ENCODE measurements around the gene SLC9A5.

Gene SLC9A5

DNA sequence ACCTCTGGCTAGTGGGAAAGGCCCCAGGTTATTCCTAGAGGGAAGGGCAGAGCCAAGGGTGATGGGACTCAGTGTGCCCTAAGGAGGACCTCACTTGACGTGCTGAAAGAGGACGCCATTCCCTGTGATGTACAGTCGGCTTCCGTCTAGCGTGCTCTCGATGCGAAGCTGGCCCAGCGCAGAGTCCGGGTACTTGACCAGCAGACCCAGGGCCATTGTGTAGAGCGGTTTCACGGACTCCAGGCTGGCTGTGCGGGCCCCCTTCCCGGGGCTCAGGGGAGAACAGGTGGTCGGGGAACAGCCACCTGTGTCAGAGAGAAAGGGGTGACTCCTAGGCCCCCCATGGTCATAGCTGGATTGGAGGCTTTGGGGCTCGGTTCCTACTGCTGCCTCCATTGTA, 50.5 kb downstream of the SLC9A5 start:
- Histone ChIP-seq H3K4me2 (ENCODE audit: low read length) (no peak overlapping the region), H3K36me3 (replicated peaks; ENCODE audit: low read depth, low read length) (no peaks in the 10 kb centered on the region), H2AFZ (ENCODE audit: low read depth, low read length) (no peak overlapping the region), H3K79me2 (ENCODE audit: low read length) (no peaks in the 10 kb centered on the region), H3K27ac (ENCODE audit: low read length) (no peak overlapping the region), H4K20me1 (ENCODE audit: insufficient read depth, low read length) (no peaks in the 10 kb centered on the region), H3K27me3 (ENCODE audit: low read depth, low read length) (no peaks in the 10 kb centered on the region), H3K4me3 (ENCODE audit: low read length) (no peak overlapping the region), H3K9me3 (ENCODE audit: insufficient read depth, low read length) (no peaks in the 10 kb centered on the region), H3K4me1 (ENCODE audit: low read length) (no peaks in the 10 kb centered on the region), H3K9ac (ENCODE audit: low read length) (no peak overlapping the region)
- no peak for TF ChIP-seq EZH2phosphoT487 (IDR thresholded peaks at IDR 0.05; ENCODE audit: low read depth)
- TF ChIP-seq, protein P1, sequence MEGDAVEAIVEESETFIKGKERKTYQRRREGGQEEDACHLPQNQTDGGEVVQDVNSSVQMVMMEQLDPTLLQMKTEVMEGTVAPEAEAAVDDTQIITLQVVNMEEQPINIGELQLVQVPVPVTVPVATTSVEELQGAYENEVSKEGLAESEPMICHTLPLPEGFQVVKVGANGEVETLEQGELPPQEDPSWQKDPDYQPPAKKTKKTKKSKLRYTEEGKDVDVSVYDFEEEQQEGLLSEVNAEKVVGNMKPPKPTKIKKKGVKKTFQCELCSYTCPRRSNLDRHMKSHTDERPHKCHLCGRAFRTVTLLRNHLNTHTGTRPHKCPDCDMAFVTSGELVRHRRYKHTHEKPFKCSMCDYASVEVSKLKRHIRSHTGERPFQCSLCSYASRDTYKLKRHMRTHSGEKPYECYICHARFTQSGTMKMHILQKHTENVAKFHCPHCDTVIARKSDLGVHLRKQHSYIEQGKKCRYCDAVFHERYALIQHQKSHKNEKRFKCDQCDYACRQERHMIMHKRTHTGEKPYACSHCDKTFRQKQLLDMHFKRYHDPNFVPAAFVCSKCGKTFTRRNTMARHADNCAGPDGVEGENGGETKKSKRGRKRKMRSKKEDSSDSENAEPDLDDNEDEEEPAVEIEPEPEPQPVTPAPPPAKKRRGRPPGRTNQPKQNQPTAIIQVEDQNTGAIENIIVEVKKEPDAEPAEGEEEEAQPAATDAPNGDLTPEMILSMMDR (IDR thresholded peaks at IDR 0.05; ENCODE audit: low read depth, low read length): no peak

DNA sequence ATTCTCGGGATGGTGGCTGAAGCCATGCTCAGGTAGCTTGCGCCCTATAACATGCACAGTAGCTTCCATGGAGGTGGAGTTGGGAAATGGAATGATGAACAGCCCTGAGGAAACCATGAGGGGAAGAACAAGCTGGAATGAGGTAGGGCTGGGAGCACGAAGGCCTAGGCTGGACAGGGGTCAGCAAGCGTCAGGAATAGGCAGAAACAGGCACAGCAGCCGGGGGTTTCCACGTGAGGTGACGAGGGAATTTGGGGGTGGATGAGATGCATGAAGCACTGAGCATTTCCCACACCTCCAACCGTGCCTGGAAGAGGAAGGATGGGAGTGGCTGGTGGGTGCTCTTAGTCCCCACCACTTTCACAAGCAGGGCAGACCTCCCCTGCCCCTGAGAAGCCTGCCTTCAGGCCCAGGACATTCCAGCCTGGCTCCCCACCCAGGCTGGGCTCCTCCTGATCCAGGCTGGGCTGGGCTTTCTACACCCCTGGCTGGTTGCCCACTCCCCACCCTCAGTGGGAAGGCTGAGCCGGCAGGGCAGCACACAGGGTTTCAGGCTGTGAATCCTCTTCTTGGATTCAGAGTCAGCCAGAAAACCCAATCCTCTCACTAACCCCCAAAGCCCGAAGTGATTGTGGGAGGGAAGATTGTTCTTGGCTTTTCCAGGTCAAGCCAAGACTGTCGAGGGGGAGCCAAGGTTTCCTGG, 52.5 kb downstream of the SLC9A5 start:
- Histone ChIP-seq H3K9me3 (ENCODE audit: insufficient read depth, low read length) (no peaks in the 10 kb centered on the region), H3K4me3 (ENCODE audit: low read length) (no peak overlapping the region), H3K79me2 (ENCODE audit: low read length) (no peaks in the 10 kb centered on the region), H3K9ac (ENCODE audit: low read length) (no peak overlapping the region), H2AFZ (ENCODE audit: low read depth, low read length) (no peak overlapping the region), H4K20me1 (ENCODE audit: insufficient read depth, low read length) (no peaks in the 10 kb centered on the region), H3K27me3 (ENCODE audit: low read depth, low read length) (no peaks in the 10 kb centered on the region), H3K4me2 (ENCODE audit: low read length) (no peak overlapping the region), H3K4me1 (ENCODE audit: low read length) (no peaks in the 10 kb centered on the region), H3K27ac (ENCODE audit: low read length) (no peak overlapping the region), H3K36me3 (replicated peaks; ENCODE audit: low read depth, low read length) (no peaks in the 10 kb centered on the region)
- no peak for TF ChIP-seq EZH2phosphoT487 (IDR thresholded peaks at IDR 0.05; ENCODE audit: low read depth)
- TF ChIP-seq, protein P1 (IDR thresholded peaks at IDR 0.05; ENCODE audit: low read depth, low read length): no peak

DNA sequence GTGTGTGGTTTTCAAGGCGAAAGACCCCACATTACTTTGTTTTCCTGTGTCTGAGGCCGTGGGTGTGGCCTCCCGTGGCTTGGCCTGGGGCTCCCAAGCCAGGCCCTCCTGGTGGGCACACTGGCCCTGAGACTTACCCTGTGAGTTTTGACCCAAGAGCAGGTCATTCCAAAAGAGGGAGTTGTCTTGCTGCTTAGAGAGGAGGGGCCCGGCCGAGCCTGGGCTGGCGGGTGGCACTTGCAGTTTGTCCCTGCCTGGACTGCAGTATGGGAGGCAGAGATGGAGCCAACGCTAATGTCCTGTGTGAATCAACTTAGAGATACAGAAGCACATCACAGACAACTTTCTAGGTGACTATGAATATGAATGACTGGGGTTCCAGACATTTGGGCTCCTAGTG, 53.3 kb downstream of the SLC9A5 start:
- H3K27ac ChIP-seq (ENCODE audit: low read length): no peak overlapping the region
- no peak overlapping the region for H3K4me3 ChIP-seq (ENCODE audit: low read length)
- no peaks in the 10 kb centered on the region for H3K36me3 ChIP-seq (replicated peaks; ENCODE audit: low read depth, low read length)
- H3K79me2 ChIP-seq (ENCODE audit: low read length): no peaks in the 10 kb centered on the region
- H3K9ac ChIP-seq (ENCODE audit: low read length): no peak overlapping the region
- H4K20me1 ChIP-seq (ENCODE audit: insufficient read depth, low read length): no peaks in the 10 kb centered on the region
- no peaks in the 10 kb centered on the region for H3K27me3 ChIP-seq (ENCODE audit: low read depth, low read length)
- TF ChIP-seq EZH2phosphoT487 (IDR thresholded peaks at IDR 0.05; ENCODE audit: low read depth): no peak
- TF ChIP-seq, protein P1 (IDR thresholded peaks at IDR 0.05; ENCODE audit: low read depth, low read length): no peak
- no peak overlapping the region for H2AFZ ChIP-seq (ENCODE audit: low read depth, low read length)
- no peak overlapping the region for H3K4me2 ChIP-seq (ENCODE audit: low read length)
- no peaks in the 10 kb centered on the region for H3K4me1 ChIP-seq (ENCODE audit: low read length)
- H3K9me3 ChIP-seq (ENCODE audit: insufficient read depth, low read length): no peaks in the 10 kb centered on the region

DNA sequence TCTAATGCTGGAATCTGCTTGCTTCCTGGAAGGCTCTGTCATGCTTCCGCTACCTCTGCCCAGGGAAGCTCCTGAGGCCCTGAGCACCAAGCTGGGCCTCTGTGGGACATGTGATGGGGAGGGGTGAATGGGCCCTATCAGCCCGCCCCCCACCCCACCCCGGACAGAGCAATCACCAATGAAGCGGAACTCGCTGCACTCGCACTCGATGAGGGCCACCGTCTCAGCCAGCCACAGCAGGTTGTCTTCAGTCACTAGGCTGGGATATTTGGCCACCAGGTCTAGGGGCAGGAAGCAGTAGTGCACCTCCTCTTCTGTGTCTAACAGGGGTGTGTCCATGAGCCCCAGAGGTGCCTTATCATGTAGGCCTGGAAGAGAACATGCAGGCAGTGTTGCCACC, 54.2 kb downstream of the SLC9A5 start:
- H3K79me2 ChIP-seq (ENCODE audit: low read length): no peaks in the 10 kb centered on the region
- no peaks in the 10 kb centered on the region for H3K9me3 ChIP-seq (ENCODE audit: insufficient read depth, low read length)
- H3K27ac ChIP-seq (ENCODE audit: low read length): no peak overlapping the region
- H3K36me3 ChIP-seq (replicated peaks; ENCODE audit: low read depth, low read length): no peaks in the 10 kb centered on the region
- TF ChIP-seq, protein P1 (IDR thresholded peaks at IDR 0.05; ENCODE audit: low read depth, low read length): no peak
- TF ChIP-seq EZH2phosphoT487 (IDR thresholded peaks at IDR 0.05; ENCODE audit: low read depth): no peak
- H3K4me1 ChIP-seq (ENCODE audit: low read length): peaks cover 3% of the 10 kb centered on the region; the same call in 1 of the 2 replicates
- no peaks in the 10 kb centered on the region for H4K20me1 ChIP-seq (ENCODE audit: insufficient read depth, low read length)
- no peaks in the 10 kb centered on the region for H3K27me3 ChIP-seq (ENCODE audit: low read depth, low read length)
- no peak overlapping the region for H3K4me3 ChIP-seq (ENCODE audit: low read length)
- no peak overlapping the region for H2AFZ ChIP-seq (ENCODE audit: low read depth, low read length)
- H3K4me2 ChIP-seq (ENCODE audit: low read length): no peak overlapping the region
- no peak overlapping the region for H3K9ac ChIP-seq (ENCODE audit: low read length)
